Measurements from ENCODE around the gene B4GALT6. TPM values are rescaled to one million over a fixed set of nuclear protein-coding genes. Genes with fewer than 3 reads are reported as not detected.

B4GALT6 gene
- total and polyA plus RNA-seq, 2 of the 8 experiments (the other 6 are each of a cell fraction or from before 2014, with no cell fraction given): 6.3 to 41.5 TPM

- no peak overlapping the region for H3K23ac ChIP-seq (ENCODE audit: insufficient read length)
- ChIA-PET POLR2A (ENCODE audit: partially characterized antibody) (no interaction called here), CTCF (ENCODE audit: partially characterized antibody) (interaction anchor here (0.7 to 2.2 kb wide), 8 partner anchors 9 to 499 kb away, joined by 3 to 17 read pairs (median 4); no protein-coding TSS in a partner anchor)
- no peaks in the 10 kb centered on the region for H3K23me2 ChIP-seq (ENCODE audit: low read depth, low read length)
- no peak overlapping the region for H4K91ac ChIP-seq (replicated peaks; ENCODE audit: insufficient read length, low read length)
- H4K8ac ChIP-seq (ENCODE audit: extremely low read depth, insufficient read depth, low read length): no peak overlapping the region
- no peak overlapping the region for H3K56ac ChIP-seq (replicated peaks; ENCODE audit: insufficient read length, low read depth, low read length)
- H2BK15ac ChIP-seq (ENCODE audit: low read length): no peak overlapping the region
- DNase-seq (ENCODE audit: low read depth in 1 of 2, low spot score in 2 of 2): no peak
- no peak overlapping the region for H3K4me3 ChIP-seq (ENCODE audit: extremely low read depth in 1 of 4, insufficient read depth in 2 of 4, low read depth in 3 of 4, low read length in 4 of 4)
- no peak overlapping the region for H3K18ac ChIP-seq (ENCODE audit: extremely low read depth, low read length)
- 98% methylated on average over 3 of the region's 3 CpGs; no CpG with 5 or more reads in 1 of the 2 experiments for WGBS, 2 experiments (ENCODE audit: extremely low coverage in 1 of 2, insufficient coverage in 1 of 2, insufficient read length in 1 of 2, insufficient replicate concordance in 2 of 2, low coverage in 1 of 2, low lambda C conversion rate in 2 of 2, missing lambda C conversion rate in 1 of 2)
- peaks cover 0 to 5% (median 1%) of the 10 kb centered on the region in 4 experiments; a peak in 1 of 7 replicates for H3K4me1 ChIP-seq (replicated peaks in 1 of 4; ENCODE audit: control insufficient read depth in 3 of 4, insufficient read depth in 4 of 4, low read length in 3 of 4)
- no peak overlapping the region for H2BK20ac ChIP-seq (ENCODE audit: low read length)
- no peak overlapping the region for H4K5ac ChIP-seq (ENCODE audit: insufficient read length, low read depth, low read length)
- H3K36me3 ChIP-seq (ENCODE audit: control insufficient read depth in 2 of 4, insufficient read depth in 4 of 4, low read length in 3 of 4): no peaks in the 10 kb centered on the region
- H2BK12ac ChIP-seq (ENCODE audit: low read depth, low read length): no peak overlapping the region
- no peaks in the 10 kb centered on the region for H4K20me1 ChIP-seq (replicated peaks in 1 of 2; ENCODE audit: control insufficient read depth in 1 of 2, insufficient read depth in 2 of 2, low read length in 2 of 2)
- no peak overlapping the region for H3K4me2 ChIP-seq (ENCODE audit: insufficient read depth in 1 of 2, low read depth in 2 of 2, low read length in 2 of 2)
- H3K4ac ChIP-seq (replicated peaks; ENCODE audit: insufficient read length, low read depth, low read length): no peak overlapping the region
- H3K9ac ChIP-seq (replicated peaks in 1 of 4; ENCODE audit: extremely low read depth in 1 of 4, low read depth in 3 of 4, low read length in 3 of 4): no peak overlapping the region
- no peak overlapping the region for H3K14ac ChIP-seq (ENCODE audit: insufficient read length)
- H3K79me1 ChIP-seq (ENCODE audit: low read depth, low read length): no peaks in the 10 kb centered on the region
- FAIRE-seq: no peak
- H2AK5ac ChIP-seq (ENCODE audit: low read depth, low read length): no peak overlapping the region
- no peaks in the 10 kb centered on the region for H3K79me2 ChIP-seq (ENCODE audit: control insufficient read depth in 1 of 2, insufficient read depth in 2 of 2, low read length in 2 of 2)
- H2BK120ac ChIP-seq (replicated peaks; ENCODE audit: low read depth, low read length): no peak overlapping the region
- H3K9me3 ChIP-seq (ENCODE audit: insufficient read depth in 2 of 2, low read depth in 1 of 2, low read length in 1 of 2): no peaks in the 10 kb centered on the region
- no peak overlapping the region for H3K27ac ChIP-seq (ENCODE audit: low read depth, low read length)
- H3K27me3 ChIP-seq (replicated peaks in 1 of 4; ENCODE audit: control insufficient read depth in 3 of 4, extremely low read depth in 1 of 4, insufficient read depth in 3 of 4, low read length in 3 of 4): no peaks in the 10 kb centered on the region
- H2AFZ ChIP-seq (ENCODE audit: low read length): peak overlapping the region; percentile 74
- H2BK5ac ChIP-seq (ENCODE audit: low read depth, low read length): no peak overlapping the region
- TF ChIP-seq SAP30 (IDR thresholded peaks at IDR 0.05; ENCODE audit: insufficient read depth, insufficient replicate concordance, low read length): no peak
Observed at GRCh38 chr18:31702449-31702848, 18.1 kb upstream of the B4GALT6 start.

Data from H1 (cell line).